ENCODE results near the gene MYO18A. TPM values are rescaled to one million over a fixed set of nuclear protein-coding genes. Genes with fewer than 3 reads are reported as not detected.

The MYO18A gene
- total RNA-seq, 4 donors from 2014 or later: 14.5 to 72.3 (median 50.8) TPM

DNA sequence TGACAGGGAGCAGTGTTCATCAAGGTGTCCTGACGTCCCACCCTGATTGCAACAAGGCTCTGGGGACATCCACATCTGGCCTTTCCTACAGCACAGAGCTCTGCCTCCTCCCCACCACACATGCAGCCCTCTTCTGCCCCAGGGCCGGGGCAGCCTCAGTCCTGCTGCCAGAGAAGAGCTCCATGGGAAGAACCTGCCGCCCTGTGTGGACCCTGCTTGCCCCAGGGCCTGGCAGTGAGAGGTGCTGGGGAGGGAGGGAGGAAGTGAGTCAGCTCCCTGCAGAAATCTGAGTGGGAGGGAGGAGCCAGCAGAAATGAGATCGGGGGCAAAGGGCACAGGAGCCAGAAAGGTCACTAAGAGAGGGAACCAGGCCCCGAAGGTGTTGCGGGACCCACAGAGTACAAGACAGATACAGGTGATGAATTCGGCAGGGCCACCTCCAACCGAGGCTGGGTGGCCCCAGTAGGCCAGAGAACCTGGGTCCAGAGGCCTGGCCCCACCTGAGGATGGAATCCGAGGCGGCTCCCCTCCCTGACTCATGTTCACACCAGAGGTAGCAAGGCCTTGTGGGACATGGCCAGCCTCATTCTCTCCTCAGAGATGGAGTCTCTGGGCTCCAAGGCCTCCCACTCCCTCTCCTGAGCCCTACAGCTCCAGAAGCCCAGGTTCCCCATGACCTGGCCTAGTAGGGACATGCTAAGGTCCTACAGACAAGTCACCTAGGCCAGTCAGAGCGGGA is 24.8 kb downstream of the MYO18A start:
- TF ChIP-seq, protein P1, sequence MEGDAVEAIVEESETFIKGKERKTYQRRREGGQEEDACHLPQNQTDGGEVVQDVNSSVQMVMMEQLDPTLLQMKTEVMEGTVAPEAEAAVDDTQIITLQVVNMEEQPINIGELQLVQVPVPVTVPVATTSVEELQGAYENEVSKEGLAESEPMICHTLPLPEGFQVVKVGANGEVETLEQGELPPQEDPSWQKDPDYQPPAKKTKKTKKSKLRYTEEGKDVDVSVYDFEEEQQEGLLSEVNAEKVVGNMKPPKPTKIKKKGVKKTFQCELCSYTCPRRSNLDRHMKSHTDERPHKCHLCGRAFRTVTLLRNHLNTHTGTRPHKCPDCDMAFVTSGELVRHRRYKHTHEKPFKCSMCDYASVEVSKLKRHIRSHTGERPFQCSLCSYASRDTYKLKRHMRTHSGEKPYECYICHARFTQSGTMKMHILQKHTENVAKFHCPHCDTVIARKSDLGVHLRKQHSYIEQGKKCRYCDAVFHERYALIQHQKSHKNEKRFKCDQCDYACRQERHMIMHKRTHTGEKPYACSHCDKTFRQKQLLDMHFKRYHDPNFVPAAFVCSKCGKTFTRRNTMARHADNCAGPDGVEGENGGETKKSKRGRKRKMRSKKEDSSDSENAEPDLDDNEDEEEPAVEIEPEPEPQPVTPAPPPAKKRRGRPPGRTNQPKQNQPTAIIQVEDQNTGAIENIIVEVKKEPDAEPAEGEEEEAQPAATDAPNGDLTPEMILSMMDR (IDR thresholded peaks at IDR 0.05; ENCODE audit: low read depth): no peak

DNA sequence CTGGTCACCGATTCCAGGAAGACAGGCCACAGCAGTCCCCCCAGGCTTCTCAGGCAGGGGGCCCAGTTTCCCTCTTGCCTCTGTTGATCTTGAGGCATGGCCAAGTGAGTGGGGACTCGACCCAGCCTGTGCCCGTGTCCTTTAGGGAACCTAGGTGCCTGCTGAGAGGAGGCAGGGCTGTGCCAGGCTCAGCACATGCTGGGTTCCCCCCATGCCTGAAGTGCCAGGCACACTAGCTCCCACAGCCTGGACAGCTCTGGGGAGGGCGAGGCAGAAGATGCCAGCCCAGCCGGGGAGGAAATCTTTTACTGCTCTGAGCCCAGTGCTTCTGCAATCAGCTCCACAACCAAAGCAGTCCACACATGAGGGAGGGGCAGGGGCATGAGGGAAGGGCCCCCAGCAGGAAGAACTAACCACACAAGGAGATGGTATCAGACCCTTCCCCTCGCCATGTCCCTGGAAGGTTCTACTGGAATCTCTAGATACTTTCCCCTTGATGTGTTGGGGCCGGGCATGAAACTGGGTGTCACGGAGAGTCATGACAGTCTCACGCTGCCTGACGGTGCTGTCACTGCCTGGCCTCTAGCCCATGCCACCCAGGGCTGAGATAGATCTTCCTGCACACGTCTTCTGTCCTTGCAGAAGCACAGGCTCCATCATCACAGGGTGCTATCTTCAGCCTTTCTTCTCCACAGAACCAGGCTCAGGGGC is 25.5 kb downstream of the MYO18A start:
- TF ChIP-seq, protein P1 (IDR thresholded peaks at IDR 0.05; ENCODE audit: low read depth): no peak

DNA sequence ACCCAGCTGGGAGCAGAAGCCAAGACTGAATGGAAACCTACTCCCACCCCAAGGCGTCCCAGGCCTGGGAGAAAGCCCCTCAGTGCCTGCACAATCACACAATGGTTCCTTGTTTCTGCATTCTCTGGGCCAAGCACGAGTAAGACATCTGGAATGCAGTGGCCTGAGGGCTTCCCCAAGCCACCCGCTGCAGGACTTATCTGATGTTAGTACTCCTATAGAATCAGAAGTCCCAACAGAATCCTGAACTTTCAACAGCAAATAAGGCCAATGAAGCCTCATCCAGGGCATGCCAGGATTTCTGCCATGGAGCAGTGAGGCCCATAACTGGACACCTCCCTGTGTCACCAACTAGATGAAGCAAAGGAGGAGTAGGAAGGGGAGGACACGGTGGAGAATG is 28.6 kb downstream of the MYO18A start:
- TF ChIP-seq, protein P1 (IDR thresholded peaks at IDR 0.05; ENCODE audit: low read depth): no peak

DNA sequence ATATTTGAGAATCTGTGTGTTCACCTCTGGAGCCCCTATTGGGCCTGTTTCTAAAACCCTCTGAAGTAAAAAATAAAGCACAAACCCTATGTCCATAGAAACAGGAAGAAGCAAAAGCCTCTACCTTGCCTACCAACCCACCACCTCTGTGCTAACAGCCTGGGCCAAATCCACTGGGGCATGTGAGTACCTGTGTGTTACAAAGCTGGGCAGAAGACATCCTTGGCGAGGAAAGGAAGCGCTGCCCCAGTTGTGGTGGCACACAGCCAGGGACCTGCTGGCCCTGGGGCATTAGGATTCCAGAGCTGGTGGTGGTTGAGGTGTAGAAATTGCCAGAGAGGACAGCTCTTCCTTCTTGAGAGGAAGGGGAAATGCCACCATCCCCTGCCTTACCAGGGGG is 30.0 kb downstream of the MYO18A start:
- TF ChIP-seq, protein P1 (IDR thresholded peaks at IDR 0.05; ENCODE audit: low read depth): no peak

DNA sequence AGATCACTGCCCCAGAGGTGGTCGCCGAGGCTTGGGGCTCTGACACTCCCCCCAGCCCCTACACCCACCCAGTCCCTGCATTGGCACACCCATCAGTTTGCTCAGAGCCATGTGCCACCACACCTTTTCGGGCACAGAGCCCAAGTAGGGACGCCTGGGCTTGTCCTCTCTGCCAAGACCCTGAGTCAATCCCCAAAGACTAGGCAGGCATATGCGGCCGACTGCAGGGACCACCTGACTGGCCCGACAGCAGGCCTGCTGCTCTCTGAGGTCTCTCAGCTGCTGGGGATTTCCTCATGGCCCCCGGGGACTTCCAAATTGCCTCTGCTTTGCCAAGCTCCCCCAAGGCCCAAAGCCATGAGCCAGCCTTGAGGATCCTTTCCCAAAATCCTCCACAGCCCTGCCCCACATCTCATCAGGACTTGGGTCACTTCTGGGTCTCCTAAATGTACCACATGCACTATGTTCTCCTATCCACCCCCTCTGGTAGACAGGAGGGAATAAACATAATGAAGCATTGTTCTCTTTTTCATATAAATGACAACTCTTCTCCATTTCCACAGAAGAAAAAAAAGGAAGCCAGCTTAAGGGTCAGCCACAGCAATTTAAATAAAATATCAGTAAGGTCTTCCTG is 30.6 kb downstream of the MYO18A start:
- TF ChIP-seq, protein P1 (IDR thresholded peaks at IDR 0.05; ENCODE audit: low read depth): no peak

DNA sequence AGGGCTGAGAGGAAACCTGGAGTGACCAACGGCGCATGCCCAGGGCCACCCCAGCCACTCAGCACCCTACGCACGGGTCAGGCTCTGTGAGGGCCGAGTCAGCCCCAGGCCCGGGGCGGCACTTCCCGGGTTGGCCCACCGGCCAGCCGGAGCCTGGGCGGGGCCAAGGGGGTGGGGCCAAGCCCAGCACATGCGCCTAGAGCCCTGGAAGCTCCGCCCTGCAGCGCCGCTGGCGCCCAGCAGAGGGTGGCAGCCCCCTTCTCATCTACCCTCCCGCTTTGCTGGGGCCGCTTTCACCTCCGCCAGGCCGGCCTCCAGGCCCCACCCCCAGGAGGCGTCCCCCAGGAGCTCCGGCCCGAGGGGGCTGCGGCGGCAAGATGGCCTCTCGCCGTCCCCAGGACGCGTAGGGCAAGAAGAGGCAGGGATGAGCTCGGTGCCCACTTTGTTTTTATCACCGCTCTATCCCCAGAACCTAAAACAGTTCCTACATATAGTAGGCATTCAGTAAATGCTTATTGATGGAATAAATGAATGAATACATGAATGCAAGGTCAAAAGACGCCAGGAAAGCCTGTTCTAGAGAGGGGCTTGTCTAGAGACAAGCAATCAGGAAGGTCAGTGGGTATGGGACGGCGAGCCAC is 31.3 kb downstream of the MYO18A start:
- TF ChIP-seq, protein P1 (IDR thresholded peaks at IDR 0.05; ENCODE audit: low read depth): no peak

Data from subcutaneous adipose tissue (tissue), 4 donors.